Stomach smooth muscle (tissue), 2 donors: ENCODE measurements around the gene DIO1.

Experiments used
- H3K27ac ChIP-seq: one replicate; pipeline ENCODE4 v1.7.0; 2013; ENCODE audit warnings: mild to moderate bottlenecking, low read length, inconsistent platforms
- H3K27me3 ChIP-seq, 2 donors: one replicate each; pipeline ENCODE4 v1.7.0; 2013; ENCODE audit warnings: low read length in 2 of 2; ENCODE audit not compliant: insufficient read depth in 2 of 2, control insufficient read depth in 1 of 2
- H3K36me3 ChIP-seq, 2 donors: one replicate each; pipeline ENCODE4 v1.7.0; 2013; ENCODE audit warnings: low read length in 2 of 2; ENCODE audit not compliant: control insufficient read depth in 2 of 2, insufficient read depth in 2 of 2
- H3K4me1 ChIP-seq: one replicate; pipeline ENCODE4 v1.7.0; 2013; ENCODE audit warnings: low read length; ENCODE audit not compliant: control insufficient read depth, insufficient read depth
- H3K4me3 ChIP-seq, 2 donors: one replicate each; pipeline ENCODE4 v1.7.0; 2013; ENCODE audit warnings: low read length in 2 of 2
- H3K9ac ChIP-seq, 2 donors: one replicate each; pipeline ENCODE4 v1.7.0; 2013; ENCODE audit warnings: low read length in 2 of 2, mild to moderate bottlenecking in 1 of 2
- H3K9me3 ChIP-seq, 2 donors: one replicate each; pipeline ENCODE4 v1.7.0; 2013; ENCODE audit warnings: low read length in 2 of 2; ENCODE audit not compliant: control insufficient read depth in 2 of 2
- donor health status: healthy.
- donor health status: Pancreatic carcinoma.

Gene DIO1

GRCh38 chr1:53913352-53914033 is 19.5 kb downstream of the DIO1 start:
- Histone ChIP-seq H3K27ac (no peak overlapping the region), H3K9me3 (no peaks in the 10 kb centered on the region), H3K9ac (no peak overlapping the region), H3K27me3 (no peaks in the 10 kb centered on the region), H3K36me3 (peaks cover 0 to 4% of the 10 kb centered on the region in 2 donors), H3K4me3 (no peak overlapping the region), H3K4me1 (no peaks in the 10 kb centered on the region)

- Histone ChIP-seq H3K9me3 (no peaks in the 10 kb centered on the region), H3K4me3 (no peak overlapping the region), H3K9ac (no peak overlapping the region), H3K4me1 (peaks cover 4% of the 10 kb centered on the region), H3K27me3 (no peaks in the 10 kb centered on the region), H3K36me3 (peaks cover 0 to 6% of the 10 kb centered on the region in 2 donors), H3K27ac (no peak overlapping the region)
Measured at GRCh38 chr1:53918343-53918742, 24.4 kb downstream of the DIO1 start.

GRCh38 chr1:53919675-53920066 is 25.7 kb downstream of the DIO1 start:
- H3K9me3 ChIP-seq: no peaks in the 10 kb centered on the region
- no peak overlapping the region for H3K4me3 ChIP-seq
- H3K9ac ChIP-seq: no peak overlapping the region
- peaks cover 0 to 6% of the 10 kb centered on the region in 2 donors for H3K36me3 ChIP-seq
- H3K4me1 ChIP-seq: peaks cover 4% of the 10 kb centered on the region
- H3K27ac ChIP-seq: no peak overlapping the region
- no peaks in the 10 kb centered on the region for H3K27me3 ChIP-seq

- H3K36me3 ChIP-seq: peaks cover 6 to 15% of the 10 kb centered on the region in 2 donors
- no peaks in the 10 kb centered on the region for H3K9me3 ChIP-seq
- no peak overlapping the region for H3K4me3 ChIP-seq
- no peak overlapping the region for H3K9ac ChIP-seq
- H3K27me3 ChIP-seq: no peaks in the 10 kb centered on the region
- H3K4me1 ChIP-seq: no peaks in the 10 kb centered on the region
- no peak overlapping the region for H3K27ac ChIP-seq
Measured at GRCh38 chr1:53927376-53927881, 33.4 kb downstream of the DIO1 start.

- Histone ChIP-seq H3K27ac (no peak overlapping the region), H3K4me3 (no peak overlapping the region), H3K4me1 (no peaks in the 10 kb centered on the region), H3K27me3 (no peaks in the 10 kb centered on the region), H3K36me3 (peaks cover 3 to 15% of the 10 kb centered on the region in 2 donors), H3K9ac (no peak overlapping the region), H3K9me3 (no peaks in the 10 kb centered on the region)
Measured at GRCh38 chr1:53929246-53929960, 35.4 kb downstream of the DIO1 start.

GRCh38 chr1:53930932-53931331 is 36.9 kb downstream of the DIO1 start:
- no peak overlapping the region for H3K27ac ChIP-seq
- H3K4me1 ChIP-seq: no peaks in the 10 kb centered on the region
- H3K4me3 ChIP-seq: no peak overlapping the region
- H3K9me3 ChIP-seq: no peaks in the 10 kb centered on the region
- no peak overlapping the region for H3K9ac ChIP-seq
- H3K27me3 ChIP-seq: no peaks in the 10 kb centered on the region
- H3K36me3 ChIP-seq: peaks cover 3 to 15% of the 10 kb centered on the region in 2 donors

- no peak overlapping the region for H3K9ac ChIP-seq
- H3K4me3 ChIP-seq: no peak overlapping the region
- no peaks in the 10 kb centered on the region for H3K9me3 ChIP-seq
- no peaks in the 10 kb centered on the region for H3K4me1 ChIP-seq
- H3K27me3 ChIP-seq: no peaks in the 10 kb centered on the region
- no peak overlapping the region for H3K27ac ChIP-seq
- H3K36me3 ChIP-seq: peaks cover 3 to 15% of the 10 kb centered on the region in 2 donors
Measured at GRCh38 chr1:53931523-53931922, 37.5 kb downstream of the DIO1 start.

GRCh38 chr1:53934170-53934765 is 40.3 kb downstream of the DIO1 start:
- Histone ChIP-seq H3K36me3 (no peaks in the 10 kb centered on the region), H3K4me3 (no peak overlapping the region), H3K27me3 (no peaks in the 10 kb centered on the region), H3K4me1 (no peaks in the 10 kb centered on the region), H3K9ac (no peak overlapping the region), H3K27ac (no peak overlapping the region), H3K9me3 (no peaks in the 10 kb centered on the region)

- Histone ChIP-seq H3K27ac (no peak overlapping the region), H3K9me3 (no peaks in the 10 kb centered on the region), H3K9ac (no peak overlapping the region), H3K36me3 (no peaks in the 10 kb centered on the region), H3K27me3 (no peaks in the 10 kb centered on the region), H3K4me1 (no peaks in the 10 kb centered on the region), H3K4me3 (no peak overlapping the region)
Measured at GRCh38 chr1:53936430-53936829, 42.4 kb downstream of the DIO1 start.

- Histone ChIP-seq H3K27ac (no peak overlapping the region), H3K36me3 (no peaks in the 10 kb centered on the region)
Measured at GRCh38 chr1:53938136-53938830, 44.3 kb downstream of the DIO1 start.

More at GRCh38 chr1:53938136-53938830, 44.3 kb downstream of the DIO1 start:
- Histone ChIP-seq H3K4me1 (no peaks in the 10 kb centered on the region), H3K9ac (no peak overlapping the region), H3K27me3 (no peaks in the 10 kb centered on the region), H3K4me3 (no peak overlapping the region), H3K9me3 (no peaks in the 10 kb centered on the region)
